MCF 10A (cell line): ENCODE data around the gene NAPEPLD. TPM values are rescaled to one million over a fixed set of nuclear protein-coding genes. Genes with fewer than 3 reads are reported as not detected.

Experiments used
- BruUV-seq: library from RNA; stranded (reverse); fragments of 400-500 nt; replicated peaks from 2 replicates; lab custom pipeline; 2021; lab: Mats Ljungman, UMichigan
- CTCF ChIA-PET: fragments of 300-600 bp; sonication (Branson Sonifier 250); formaldehyde crosslinking; extraction: SDS; loops from one replicate; lab custom pipeline; 2021; ENCODE audit warnings: antibody characterized with exemption, inconsistent platforms; lab: Yijun Ruan, JAX
- POLR2A ChIA-PET: fragments of 300-600, 350-650 bp; sonication (Branson Sonifier 250); formaldehyde crosslinking; extraction: SDS; loops from one replicate; lab custom pipeline; 2020; ENCODE audit warnings: antibody characterized with exemption, inconsistent platforms; lab: Yijun Ruan, JAX
- DNase-seq: peaks from one replicate; pipeline ENCODE4 v3.0.0-alpha.2; 2018; ENCODE audit not compliant: unreplicated experiment
- H3K27ac Mint-ChIP-seq: one replicate; pipeline ENCODE4 v1.8.0; 2022; ENCODE audit warnings: mild to moderate bottlenecking, low read depth, mixed read lengths; ENCODE audit not compliant: unreplicated experiment
- H3K27me3 Mint-ChIP-seq: one replicate; pipeline ENCODE4 v1.8.0; 2022; ENCODE audit warnings: mixed read lengths; ENCODE audit not compliant: insufficient read depth, unreplicated experiment
- H3K36me3 Mint-ChIP-seq: one replicate; pipeline ENCODE4 v1.8.0; 2022; ENCODE audit warnings: mild to moderate bottlenecking, moderate library complexity, mixed read lengths; ENCODE audit not compliant: insufficient read depth, unreplicated experiment
- H3K4me1 Mint-ChIP-seq: one replicate; pipeline ENCODE4 v1.8.0; 2022; ENCODE audit warnings: mixed read lengths; ENCODE audit not compliant: insufficient read depth, unreplicated experiment
- H3K4me3 Mint-ChIP-seq: one replicate; pipeline ENCODE4 v1.8.0; 2022; ENCODE audit warnings: mild to moderate bottlenecking, moderate library complexity, mixed read lengths; ENCODE audit not compliant: unreplicated experiment
- H3K9me3 Mint-ChIP-seq: one replicate; pipeline ENCODE4 v1.8.0; 2022; ENCODE audit warnings: mixed read lengths; ENCODE audit not compliant: unreplicated experiment
- CTCF ChIP-seq: fragments of 200-600 bp; IDR thresholded peaks from one replicate; pipeline ENCODE4 v1.8.0; 2022; ENCODE audit warnings: antibody characterized with exemption, mild to moderate bottlenecking; ENCODE audit not compliant: unreplicated experiment
- intact Hi-C: fragments of 100-400 bp; cut with micrococcal nuclease; formaldehyde crosslinking; loops from 2 replicates; pipeline ENCODE4 v1.14.1; 2022
- total RNA-seq: library from RNA; stranded (reverse); gene quantifications from 2 replicates; pipeline ENCODE4 v1.2.3, GENCODE V29; 2022

NAPEPLD gene
- total RNA-seq, 1 experiment from 2014 or later = 6.1 TPM

DNA sequence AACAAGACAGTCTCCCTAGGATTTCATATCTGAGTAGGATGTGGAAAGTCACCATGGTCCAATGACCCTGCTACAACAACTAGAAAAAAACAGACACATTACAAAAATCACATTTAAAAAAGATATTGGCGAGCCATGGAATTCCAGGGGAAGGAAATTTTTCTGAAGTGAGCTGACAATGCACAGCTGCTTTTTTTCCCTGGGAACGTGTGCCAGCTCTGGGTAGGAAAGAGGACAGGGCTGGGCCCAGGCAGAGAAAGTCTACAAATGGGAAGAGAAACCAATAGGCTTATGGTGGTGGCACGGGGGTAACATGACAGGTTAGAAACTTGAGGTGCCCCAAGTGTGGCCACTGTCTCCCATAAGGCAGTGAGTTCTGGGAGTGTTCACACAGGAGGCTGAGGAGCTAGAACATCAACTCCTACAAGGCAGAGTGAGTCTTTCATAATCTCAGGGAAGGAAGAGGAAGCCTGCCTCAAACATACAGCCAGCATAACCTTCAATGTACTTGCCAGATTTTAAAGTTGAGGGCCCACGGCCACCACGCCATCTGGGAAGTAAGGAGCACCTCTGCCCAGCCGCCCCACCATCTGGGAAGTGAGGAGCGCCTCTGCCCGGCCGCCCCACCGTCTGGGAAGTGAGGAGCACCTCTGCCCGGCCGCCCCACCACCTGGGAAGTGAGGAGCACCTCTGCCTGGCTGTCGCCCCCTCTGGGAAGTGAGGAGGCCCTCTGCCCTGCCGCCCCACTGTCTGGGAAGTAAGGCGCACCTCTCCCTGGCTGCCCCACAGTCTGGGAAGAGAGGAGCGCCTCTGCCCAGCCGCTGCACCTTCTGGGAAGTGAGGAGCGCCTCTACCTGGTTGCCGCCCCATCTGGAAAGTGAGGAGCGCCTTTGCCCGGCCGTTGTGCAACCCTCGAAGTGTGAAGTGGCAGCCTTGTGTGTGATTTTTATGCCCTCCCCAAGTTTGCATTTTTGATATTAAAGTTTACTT, 80.2 kb downstream of the NAPEPLD start:
- ChIA-PET CTCF (interaction anchor here (7.8 kb wide), 1 partner anchor 9 kb away, joined by 65 read pairs; no protein-coding TSS in a partner anchor), POLR2A (interaction anchor here (0.6 to 0.7 kb wide), 2 partner anchors 123 to 205 kb away, joined by 3 to 4 read pairs; no protein-coding TSS in a partner anchor)
- Mint-ChIP-seq H3K36me3 (no peaks in the 10 kb centered on the region), H3K27me3 (no peaks in the 10 kb centered on the region), H3K4me1 (peaks cover 3% of the 10 kb centered on the region), H3K27ac (no peak overlapping the region), H3K4me3 (no peak overlapping the region), H3K9me3 (no peaks in the 10 kb centered on the region)
- intact Hi-C loops = loop anchor here (10.0 kb wide), 2 partner anchors 154 to 324 kb away; partner anchors contain the start of genes FAM185A and LRRC17
- DNase-seq = no peak
- BruUV-seq = no TSS peak
- no peak for TF ChIP-seq CTCF

- Mint-ChIP-seq H3K4me3 (no peak overlapping the region), H3K4me1 (no peaks in the 10 kb centered on the region), H3K9me3 (no peaks in the 10 kb centered on the region), H3K27ac (no peak overlapping the region), H3K36me3 (no peaks in the 10 kb centered on the region), H3K27me3 (no peaks in the 10 kb centered on the region)
- no TSS peak for BruUV-seq
- TF ChIP-seq CTCF = peak; percentile 39
- CTCF ChIA-PET = interaction anchor here (1.1 kb wide), 1 partner anchor 81 kb away, joined by 3 read pairs; no protein-coding TSS in a partner anchor
- POLR2A ChIA-PET = no interaction called here
- peak; percentile 57 for DNase-seq
- intact Hi-C loops = loop anchor here (10.0 kb wide), 2 partner anchors 151 to 321 kb away; partner anchors contain the start of genes FAM185A and LRRC17
Observed at GRCh38 chr7:103065667-103066066, 83.2 kb downstream of the NAPEPLD start.

- H3K27ac Mint-ChIP-seq = no peak overlapping the region
- ChIA-PET POLR2A (no interaction called here), CTCF (no interaction called here)
- no peak overlapping the region for H3K4me3 Mint-ChIP-seq
- intact Hi-C loops = loop anchor here (2.0 to 10.0 kb wide), 3 partner anchors 149 to 319 kb away; partner anchors contain the start of genes FAM185A and LRRC17
- no TSS peak for BruUV-seq
- DNase-seq = no peak
- no peak for TF ChIP-seq CTCF
- no peaks in the 10 kb centered on the region for H3K4me1 Mint-ChIP-seq
- H3K9me3 Mint-ChIP-seq = no peaks in the 10 kb centered on the region
- H3K36me3 Mint-ChIP-seq = no peaks in the 10 kb centered on the region
- H3K27me3 Mint-ChIP-seq = no peaks in the 10 kb centered on the region
Observed at GRCh38 chr7:103063895-103064294, 85.0 kb downstream of the NAPEPLD start.

DNA sequence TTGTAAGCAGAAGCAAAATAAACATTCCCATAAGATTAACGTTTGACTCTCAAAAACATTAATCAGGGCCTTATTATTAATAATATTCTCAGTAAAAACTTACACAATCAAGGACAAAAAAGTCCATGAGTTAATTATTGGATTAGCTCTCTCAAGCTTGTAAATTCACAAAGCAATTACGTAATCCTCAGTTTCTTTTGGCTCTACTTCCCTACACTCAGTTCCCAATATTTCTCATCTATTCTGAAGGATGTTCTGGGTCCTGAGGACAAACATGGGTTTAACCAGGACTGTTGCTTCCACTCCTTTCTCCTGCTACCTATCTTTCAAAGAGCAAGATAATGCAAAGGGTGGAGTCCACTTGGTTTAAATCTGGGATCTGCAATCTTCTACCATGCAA, 89.4 kb downstream of the NAPEPLD start:
- no peak overlapping the region for H3K4me3 Mint-ChIP-seq
- CTCF ChIA-PET = interaction anchor here (1.8 to 6.4 kb wide), 3 partner anchors 9 to 305 kb away, joined by 4 to 65 read pairs (median 6); partner anchors contain the start of genes ARMC10 and FBXL13
- intact Hi-C loops = no loop called here

More for the DNA sequence above, 89.4 kb downstream of the NAPEPLD start:
- POLR2A ChIA-PET = interaction anchor here (1.0 to 2.4 kb wide), 2 partner anchors 16 to 93 kb away, joined by 4 to 9 read pairs; partner anchors contain the start of gene ARMC10
- no peak for DNase-seq
- H3K9me3 Mint-ChIP-seq = no peaks in the 10 kb centered on the region
- no peak overlapping the region for H3K27ac Mint-ChIP-seq
- no peaks in the 10 kb centered on the region for H3K4me1 Mint-ChIP-seq
- peaks cover 4% of the 10 kb centered on the region for H3K36me3 Mint-ChIP-seq
- TF ChIP-seq CTCF = no peak
- no TSS peak for BruUV-seq
- no peaks in the 10 kb centered on the region for H3K27me3 Mint-ChIP-seq
